Stimulated activated CD4-positive, alpha-beta T cell treated with anti-CD3 and anti-CD28 coated beads, Interleukin-4, amount 100 ng/mL, for 1 hour (primary cell): ENCODE data around the gene GXYLT1.
"Not testable (repeated sequence)": the region's sequence is repeated elsewhere in the genome, so short reads cannot be mapped to it uniquely, and the experiment has no call there.

Experiments
- DNase-seq: peaks from one replicate; pipeline ENCODE4 v3.0.0-alpha.2; 2020

Gene GXYLT1

GRCh38 chr12:42143452-42144157 lies 1.1 kb downstream of the GXYLT1 start:
- DNase-seq, result no peak

GRCh38 chr12:42141981-42142606 lies 2.6 kb downstream of the GXYLT1 start:
- no peak for DNase-seq

- no peak for DNase-seq
These were observed 3.8 kb downstream of the GXYLT1 start for GRCh38 chr12:42140901-42141300.

GRCh38 chr12:42135259-42135814 lies 9.3 kb downstream of the GXYLT1 start:
- DNase-seq, result no peak

- DNase-seq, result no peak
These were observed 13.8 kb downstream of the GXYLT1 start for GRCh38 chr12:42130672-42131402.

GRCh38 chr12:42129595-42130204 lies 15.0 kb downstream of the GXYLT1 start:
- no peak for DNase-seq

GRCh38 chr12:42128888-42129287 lies 15.8 kb downstream of the GXYLT1 start:
- DNase-seq, result no peak

GRCh38 chr12:42128327-42128726 lies 16.3 kb downstream of the GXYLT1 start:
- no peak for DNase-seq

GRCh38 chr12:42126963-42127362 lies 17.7 kb downstream of the GXYLT1 start:
- no peak for DNase-seq

- no peak for DNase-seq
These were observed 19.3 kb downstream of the GXYLT1 start for GRCh38 chr12:42125388-42125767.

GRCh38 chr12:42124764-42125387 lies 19.8 kb downstream of the GXYLT1 start:
- no peak for DNase-seq

GRCh38 chr12:42119085-42119633 lies 25.5 kb downstream of the GXYLT1 start:
- DNase-seq, result no peak

GRCh38 chr12:42118136-42118879 lies 26.4 kb downstream of the GXYLT1 start:
- no peak for DNase-seq

GRCh38 chr12:42109031-42109430 lies 35.6 kb downstream of the GXYLT1 start:
- DNase-seq, result no peak

- not testable (repeated sequence) for DNase-seq
These were observed 37.9 kb downstream of the GXYLT1 start for GRCh38 chr12:42106791-42107190.

- no peak for DNase-seq
These were observed 39.9 kb downstream of the GXYLT1 start for GRCh38 chr12:42104784-42105183.

- no peak for DNase-seq
These were observed 40.6 kb downstream of the GXYLT1 start for GRCh38 chr12:42104087-42104486.

- no peak for DNase-seq
These were observed 41.5 kb downstream of the GXYLT1 start for GRCh38 chr12:42103155-42103554.

- no peak for DNase-seq
These were observed 42.0 kb downstream of the GXYLT1 start for GRCh38 chr12:42102720-42103119.

GRCh38 chr12:42099433-42099832 lies 45.2 kb downstream of the GXYLT1 start:
- DNase-seq, result no peak

- no peak for DNase-seq
These were observed 46.7 kb downstream of the GXYLT1 start for GRCh38 chr12:42097971-42098370.

GRCh38 chr12:42094277-42094676 lies 50.4 kb downstream of the GXYLT1 start:
- DNase-seq, result peak; percentile 4
